Activated T-helper 1 cell treated with anti-CD3 and anti-CD28 coated beads, Interleukin-12 subunit alpha, Interleukin-12 subunit beta, Interleukin-2, Interleukin-4 antibody, amounts not matched to agents 30 ng/mL and 10 ng/mL and 1 ng/mL, durations not matched to agents 14 hours and 24 hours and 36 hours (primary cell): ENCODE results near the gene IL20RA. TPM values are rescaled to one million over a fixed set of nuclear protein-coding genes. Genes with fewer than 3 reads are reported as not detected.
"Not testable (repeated sequence)": the region's sequence is repeated elsewhere in the genome, so short reads cannot be mapped to it uniquely, and the experiment has no call there.

Experiments used
- DNase-seq: peaks from one replicate; pipeline ENCODE4 v3.0.0; 2021; ENCODE audit warnings: low spot score
- H3K27ac Mint-ChIP-seq: one replicate; pipeline ENCODE4 v1.8.0; 2021; ENCODE audit warnings: mild to moderate bottlenecking, mixed read lengths
- H3K27me3 Mint-ChIP-seq: one replicate; pipeline ENCODE4 v1.8.0; 2022; ENCODE audit warnings: mild to moderate bottlenecking, moderate library complexity, mixed read lengths; ENCODE audit not compliant: insufficient read depth
- H3K36me3 Mint-ChIP-seq: one replicate; pipeline ENCODE4 v1.8.0; 2021; ENCODE audit warnings: low read depth, mixed read lengths
- H3K4me1 Mint-ChIP-seq: one replicate; pipeline ENCODE4 v1.8.0; 2021; ENCODE audit warnings: low read depth, mixed read lengths
- H3K4me3 Mint-ChIP-seq: one replicate; pipeline ENCODE4 v1.8.0; 2021; ENCODE audit warnings: mild to moderate bottlenecking, moderate library complexity, mixed read lengths
- H3K9me3 Mint-ChIP-seq: one replicate; pipeline ENCODE4 v1.8.0; 2021; ENCODE audit warnings: mixed read lengths
- intact Hi-C: fragments of 100-400 bp; cut with micrococcal nuclease; formaldehyde crosslinking; loops from one replicate; pipeline ENCODE4 v1.15.1; 2024
- total RNA-seq: library from RNA; stranded (reverse); gene quantifications from 2 replicates; pipeline ENCODE4 v1.2.3, GENCODE V29; 2022

The IL20RA gene
- total RNA-seq, 1 donor from 2014 or later: not detected

DNA sequence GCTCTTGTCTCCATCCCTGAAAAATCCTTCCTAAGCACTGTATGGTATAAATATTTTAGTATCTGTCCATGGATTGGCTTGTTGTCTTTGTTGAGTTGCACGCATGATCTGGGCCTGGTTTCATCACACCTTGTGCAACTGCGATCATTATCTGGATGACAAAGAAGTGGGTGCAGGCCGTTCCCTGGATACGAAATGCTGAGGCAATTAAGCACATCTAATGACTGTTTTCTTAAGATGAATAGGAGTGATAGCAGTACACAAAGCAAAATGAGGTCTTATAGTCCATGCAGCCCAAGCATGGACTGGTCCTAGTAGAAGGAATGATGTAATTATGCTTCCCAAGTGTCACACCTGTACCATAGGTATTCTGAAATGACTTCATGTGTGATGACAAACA is 74.8 kb downstream of the IL20RA start:
- no peak for DNase-seq
- H3K4me1 Mint-ChIP-seq: peaks cover 9% of the 10 kb centered on the region
- intact Hi-C loops: loop anchor here (2.0 kb wide), 1 partner anchor 123 kb away; no protein-coding TSS in a partner anchor
- no peaks in the 10 kb centered on the region for H3K36me3 Mint-ChIP-seq
- H3K9me3 Mint-ChIP-seq: no peaks in the 10 kb centered on the region
- H3K27ac Mint-ChIP-seq: no peak overlapping the region
- peaks cover 45% of the 10 kb centered on the region for H3K27me3 Mint-ChIP-seq
- no peak overlapping the region for H3K4me3 Mint-ChIP-seq

DNA sequence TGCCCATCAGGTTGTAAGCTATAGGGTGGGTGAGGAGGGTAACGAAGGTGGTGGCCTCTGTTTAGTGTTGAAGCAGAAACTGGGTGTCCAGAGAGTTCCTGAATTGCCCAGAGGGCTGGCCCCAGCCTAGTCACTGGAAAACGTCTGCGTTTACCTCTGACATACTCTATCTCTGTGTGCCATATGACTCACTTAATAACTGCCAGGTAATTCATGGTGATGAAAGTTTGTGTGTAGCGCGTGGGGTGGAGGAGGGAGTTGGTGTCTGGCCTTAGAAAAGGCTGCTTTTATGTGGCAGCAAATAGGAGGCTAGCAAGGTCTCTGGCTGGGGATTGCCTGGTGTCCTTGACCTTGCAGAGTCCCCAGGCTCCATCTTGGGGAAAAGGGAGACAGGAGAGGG is 75.3 kb downstream of the IL20RA start:
- no peak overlapping the region for H3K4me3 Mint-ChIP-seq
- H3K27me3 Mint-ChIP-seq: peaks cover 47% of the 10 kb centered on the region
- peaks cover 9% of the 10 kb centered on the region for H3K4me1 Mint-ChIP-seq
- H3K36me3 Mint-ChIP-seq: no peaks in the 10 kb centered on the region
- no peaks in the 10 kb centered on the region for H3K9me3 Mint-ChIP-seq
- H3K27ac Mint-ChIP-seq: no peak overlapping the region
- intact Hi-C loops: loop anchor here (2.0 kb wide), 1 partner anchor 123 kb away; no protein-coding TSS in a partner anchor
- DNase-seq: no peak

DNA sequence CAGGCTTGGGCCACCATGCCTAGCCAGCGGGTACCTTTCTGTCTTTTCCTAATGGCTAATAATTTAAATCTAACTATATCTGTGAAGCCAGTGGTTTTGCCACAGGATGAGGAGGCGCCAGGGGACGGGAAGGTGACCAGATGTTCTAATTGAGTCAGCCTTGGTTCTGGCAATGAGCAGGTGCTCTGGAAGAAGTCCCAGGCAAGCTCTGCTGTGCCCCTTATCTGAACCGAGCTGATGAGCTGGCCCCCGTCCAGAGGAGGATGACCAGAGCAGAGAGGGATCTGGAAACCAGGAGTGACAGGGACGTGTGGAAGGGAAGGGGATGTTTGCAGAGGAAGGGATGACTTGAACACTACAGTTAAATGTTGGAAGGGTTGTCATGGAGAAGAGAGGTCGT is 75.9 kb downstream of the IL20RA start:
- Mint-ChIP-seq H3K27me3 (peaks cover 47% of the 10 kb centered on the region), H3K4me1 (peaks cover 9% of the 10 kb centered on the region)
- intact Hi-C loops: loop anchor here (1.0 to 2.0 kb wide), 4 partner anchors 122 to 672 kb away; no protein-coding TSS in a partner anchor

DNA sequence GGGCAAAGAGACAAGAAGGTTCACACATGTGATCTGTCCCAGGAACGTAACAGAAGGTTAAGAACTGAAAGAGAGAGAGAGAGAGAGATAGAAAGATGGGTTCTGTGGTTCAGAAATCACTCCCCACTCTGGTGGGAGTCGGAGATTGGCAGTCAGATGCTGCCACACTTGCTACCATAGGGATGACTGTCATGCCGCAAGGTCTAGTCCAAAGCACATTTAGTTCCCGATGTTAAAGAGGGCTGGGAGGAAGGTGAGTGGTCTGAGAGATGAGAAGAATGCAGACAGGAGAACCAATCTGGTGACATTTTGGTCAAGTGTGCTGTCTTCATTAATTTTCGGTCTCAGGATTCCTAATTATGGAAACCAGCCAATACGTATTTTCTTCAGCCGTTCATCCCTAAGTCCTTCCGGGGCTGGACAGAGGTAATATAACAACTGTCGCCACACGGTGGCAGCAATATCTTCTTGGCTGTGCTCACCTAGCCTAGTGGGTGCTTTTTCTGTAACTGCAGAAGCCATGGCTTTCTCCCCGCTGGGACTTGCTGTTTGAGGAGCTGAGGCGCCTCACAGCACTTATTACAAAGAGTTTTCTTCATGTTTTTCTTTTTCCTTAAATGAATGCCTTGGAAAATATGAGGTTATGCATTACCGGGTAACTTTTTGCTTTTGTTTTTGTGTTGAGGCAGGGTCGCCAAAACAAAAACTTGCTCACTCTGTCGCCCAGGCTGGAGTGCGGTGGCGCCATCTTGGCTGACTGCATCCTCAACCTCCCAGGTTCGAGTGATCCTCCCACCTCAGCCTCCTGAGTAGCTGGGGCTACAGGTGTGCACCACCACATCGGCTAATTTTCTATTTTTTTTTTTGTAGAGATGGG is 76.7 kb downstream of the IL20RA start:
- Mint-ChIP-seq H3K27me3 (peaks cover 43% of the 10 kb centered on the region), H3K36me3 (no peaks in the 10 kb centered on the region), H3K4me1 (peaks cover 9% of the 10 kb centered on the region), H3K27ac (no peak overlapping the region), H3K4me3 (no peak overlapping the region), H3K9me3 (no peaks in the 10 kb centered on the region)
- peak; percentile 46 for DNase-seq
- intact Hi-C loops: loop anchor here (1.0 to 2.0 kb wide), 4 partner anchors 121 to 673 kb away; no protein-coding TSS in a partner anchor

More for the DNA sequence above, 75.9 kb downstream of the IL20RA start:
- H3K27ac Mint-ChIP-seq: no peak overlapping the region
- no peak for DNase-seq
- H3K36me3 Mint-ChIP-seq: no peaks in the 10 kb centered on the region
- no peaks in the 10 kb centered on the region for H3K9me3 Mint-ChIP-seq
- H3K4me3 Mint-ChIP-seq: no peak overlapping the region

DNA sequence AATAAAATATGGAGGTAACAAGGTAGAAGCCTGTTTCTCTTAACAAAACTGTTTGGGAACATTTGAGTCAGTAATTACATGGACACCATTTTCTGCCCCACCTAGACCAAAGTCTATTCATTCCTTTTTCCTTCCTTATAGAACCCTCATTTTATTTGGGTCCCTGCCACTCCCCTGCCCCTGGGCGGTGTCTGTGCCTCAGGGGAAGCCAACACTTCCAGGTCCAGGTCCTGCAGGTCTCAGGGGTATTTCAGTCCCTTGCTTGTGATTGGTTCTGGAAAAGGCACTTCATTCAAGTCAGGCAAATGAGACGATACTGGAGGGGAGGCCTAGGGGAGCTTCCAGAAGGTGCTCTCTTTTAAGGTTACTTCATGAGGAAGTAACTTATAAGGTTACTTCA is 80.4 kb downstream of the IL20RA start:
- Mint-ChIP-seq H3K36me3 (no peaks in the 10 kb centered on the region), H3K27ac (no peak overlapping the region), H3K9me3 (no peaks in the 10 kb centered on the region), H3K4me1 (peaks cover 9% of the 10 kb centered on the region), H3K27me3 (peaks cover 30% of the 10 kb centered on the region), H3K4me3 (no peak overlapping the region)
- DNase-seq: no peak
- intact Hi-C loops: no loop called here

DNA sequence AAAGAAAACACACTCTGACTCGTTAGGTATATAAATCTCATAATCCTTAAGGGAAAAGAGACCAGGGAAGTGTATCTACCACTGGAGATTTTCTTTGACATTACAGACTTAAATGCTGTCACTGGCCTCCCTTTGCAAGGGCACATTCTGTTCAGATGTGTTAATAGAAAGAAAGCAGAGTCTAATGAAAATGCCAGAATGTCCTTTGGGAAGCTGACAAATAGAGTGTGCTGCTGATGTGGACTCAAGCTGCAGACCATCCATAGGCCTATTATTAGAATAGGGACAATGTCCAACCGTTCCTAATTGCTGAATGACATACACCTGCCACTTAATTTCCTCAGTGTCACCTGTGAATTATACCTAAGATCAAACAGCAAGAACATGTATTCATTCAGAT is 81.5 kb downstream of the IL20RA start:
- intact Hi-C loops: no loop called here
- DNase-seq: no peak

DNA sequence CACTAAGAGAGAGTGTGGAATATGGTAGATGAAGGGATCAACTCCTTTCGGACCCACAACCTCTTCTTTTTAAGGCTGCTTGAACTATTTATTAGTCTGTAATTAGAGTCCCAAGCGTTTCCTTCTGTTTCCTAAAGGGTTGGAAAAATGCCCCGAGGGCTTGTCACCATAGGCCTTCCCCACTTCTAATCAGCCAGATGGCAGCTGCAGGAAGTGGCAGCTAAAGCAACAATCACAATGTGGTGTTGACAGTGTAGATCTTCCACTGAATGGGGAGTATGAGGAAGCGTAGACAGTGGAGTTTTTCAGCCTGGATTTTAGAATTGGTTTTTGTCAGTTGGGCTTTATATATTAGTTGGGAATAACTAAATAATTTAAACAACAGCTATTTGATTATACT is 82.1 kb downstream of the IL20RA start:
- Mint-ChIP-seq H3K4me1 (peaks cover 2% of the 10 kb centered on the region), H3K36me3 (no peaks in the 10 kb centered on the region), H3K27ac (no peak overlapping the region), H3K9me3 (no peaks in the 10 kb centered on the region), H3K4me3 (no peak overlapping the region), H3K27me3 (peaks cover 23% of the 10 kb centered on the region)
- DNase-seq: no peak
- intact Hi-C loops: no loop called here

More for the DNA sequence above, 81.5 kb downstream of the IL20RA start:
- H3K36me3 Mint-ChIP-seq: no peaks in the 10 kb centered on the region
- no peak overlapping the region for H3K27ac Mint-ChIP-seq
- H3K27me3 Mint-ChIP-seq: peaks cover 29% of the 10 kb centered on the region
- H3K4me1 Mint-ChIP-seq: peaks cover 8% of the 10 kb centered on the region
- no peaks in the 10 kb centered on the region for H3K9me3 Mint-ChIP-seq
- H3K4me3 Mint-ChIP-seq: no peak overlapping the region

DNA sequence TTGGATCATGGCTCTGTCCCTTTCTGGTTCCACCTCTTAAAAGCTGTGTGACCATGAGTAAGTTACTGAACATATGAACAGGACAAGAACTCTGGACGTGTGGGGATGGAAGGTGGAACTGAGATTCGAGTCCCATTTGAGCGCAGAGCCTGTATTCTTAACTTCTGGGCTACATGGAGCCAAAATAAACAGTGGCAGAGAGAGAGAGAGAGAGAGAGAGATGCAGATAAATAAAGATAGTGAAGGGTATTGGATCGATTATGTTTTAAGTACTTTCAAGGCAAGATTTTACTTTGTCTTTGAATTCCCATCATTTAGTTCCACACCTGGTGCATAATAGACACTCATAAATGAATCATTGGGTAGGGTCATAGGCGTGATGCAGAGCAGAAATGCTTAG is 82.9 kb downstream of the IL20RA start:
- Mint-ChIP-seq H3K9me3 (no peaks in the 10 kb centered on the region), H3K4me3 (no peak overlapping the region), H3K36me3 (no peaks in the 10 kb centered on the region), H3K27ac (no peak overlapping the region), H3K27me3 (peaks cover 22% of the 10 kb centered on the region), H3K4me1 (peaks cover 3% of the 10 kb centered on the region)
- no peak for DNase-seq
- intact Hi-C loops: no loop called here

DNA sequence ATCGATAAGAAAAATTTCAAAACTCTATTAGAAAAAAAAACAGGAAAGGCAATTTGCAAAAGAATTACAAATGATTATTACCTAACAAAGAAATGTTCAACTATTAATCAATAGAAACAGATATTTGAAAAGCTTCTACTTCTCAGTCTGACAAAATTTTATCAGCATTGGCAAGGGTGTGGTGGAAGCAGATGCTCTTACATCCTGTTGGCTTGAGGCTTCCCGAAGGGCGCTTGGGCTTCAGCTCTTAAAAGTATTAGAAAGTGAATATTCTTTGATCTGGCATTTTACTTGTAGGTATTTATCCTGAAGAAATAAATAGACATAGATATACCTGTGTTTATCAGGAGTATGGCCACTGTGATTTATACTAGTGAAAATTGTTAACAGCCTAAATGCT is 84.0 kb downstream of the IL20RA start:
- no peaks in the 10 kb centered on the region for H3K9me3 Mint-ChIP-seq
- no peaks in the 10 kb centered on the region for H3K36me3 Mint-ChIP-seq
- no peak overlapping the region for H3K27ac Mint-ChIP-seq
- intact Hi-C loops: no loop called here
- peaks cover 20% of the 10 kb centered on the region for H3K27me3 Mint-ChIP-seq
- H3K4me1 Mint-ChIP-seq: peaks cover 5% of the 10 kb centered on the region
- no peak for DNase-seq
- H3K4me3 Mint-ChIP-seq: no peak overlapping the region

DNA sequence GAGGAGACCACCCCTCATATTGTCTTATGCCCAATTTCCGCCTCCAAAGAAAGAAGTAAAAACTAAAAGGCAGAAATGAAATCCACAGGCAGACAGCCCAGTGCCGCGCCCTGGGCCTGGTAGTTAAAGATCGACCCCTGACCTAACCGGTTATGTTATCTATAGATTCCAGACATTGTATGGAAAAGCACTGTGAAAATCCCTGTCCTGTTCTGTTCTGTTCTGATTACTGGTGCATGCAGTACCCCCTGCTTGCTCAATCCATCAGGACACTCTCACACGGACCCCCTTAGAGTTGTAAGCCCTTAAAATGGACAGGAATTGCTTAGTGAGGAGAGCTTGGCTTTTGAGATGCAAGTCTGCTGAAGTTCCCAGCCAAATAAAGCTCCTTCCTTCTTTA is 84.8 kb downstream of the IL20RA start:
- DNase-seq, H3K27ac Mint-ChIP-seq, H3K36me3 Mint-ChIP-seq, H3K4me3 Mint-ChIP-seq, H3K4me1 Mint-ChIP-seq, intact Hi-C loops, H3K9me3 Mint-ChIP-seq: not testable (repeated sequence)
- peaks cover 20% of the 10 kb centered on the region for H3K27me3 Mint-ChIP-seq

DNA sequence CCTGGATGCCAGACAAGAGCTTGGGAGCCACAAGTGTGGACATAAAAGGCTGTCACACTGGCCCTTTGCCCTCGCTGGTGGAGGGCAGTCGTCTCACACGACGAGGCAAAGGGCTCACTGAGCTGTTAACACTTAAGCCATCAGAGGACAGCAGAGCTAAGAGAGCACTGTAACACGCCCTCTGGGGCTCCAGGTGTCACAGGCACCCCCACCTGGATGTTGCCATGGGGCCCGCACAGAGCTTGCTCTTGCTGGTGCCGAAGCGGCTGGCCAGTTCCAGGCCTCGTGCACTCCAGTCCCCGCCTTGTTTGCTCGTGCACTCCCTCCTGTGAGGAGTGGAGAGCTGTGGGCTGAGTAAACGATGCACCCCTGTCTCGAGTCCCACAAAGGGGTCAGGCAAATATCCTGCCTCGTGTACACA is 85.3 kb downstream of the IL20RA start:
- no peak for DNase-seq
- H3K27ac Mint-ChIP-seq: no peak overlapping the region
- no peaks in the 10 kb centered on the region for H3K36me3 Mint-ChIP-seq
- H3K9me3 Mint-ChIP-seq: no peaks in the 10 kb centered on the region
- peaks cover 5% of the 10 kb centered on the region for H3K4me1 Mint-ChIP-seq
- H3K27me3 Mint-ChIP-seq: peaks cover 18% of the 10 kb centered on the region
- intact Hi-C loops: no loop called here
- no peak overlapping the region for H3K4me3 Mint-ChIP-seq

DNA sequence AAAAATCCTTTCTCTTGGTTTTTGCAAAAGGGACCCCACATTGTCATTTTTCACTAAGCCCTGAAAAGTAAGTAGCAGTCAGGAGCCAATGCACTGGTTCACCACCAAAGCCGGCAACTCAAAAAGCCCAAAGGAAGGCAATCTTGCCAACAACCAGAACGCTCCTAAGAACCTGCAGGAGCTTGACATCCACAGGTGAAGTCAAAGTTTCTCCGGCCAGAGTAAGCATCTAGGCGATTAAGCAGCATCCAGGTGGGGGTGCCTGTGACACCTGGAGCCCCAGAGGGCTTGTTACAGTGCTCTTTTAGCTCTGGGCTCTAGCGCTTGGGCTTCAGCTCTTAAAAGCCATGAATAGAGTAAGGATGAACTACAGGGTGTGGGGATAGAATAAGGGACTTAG is 86.6 kb downstream of the IL20RA start:
- H3K27me3 Mint-ChIP-seq: peaks cover 27% of the 10 kb centered on the region
- H3K36me3 Mint-ChIP-seq: no peaks in the 10 kb centered on the region
- H3K9me3 Mint-ChIP-seq: no peaks in the 10 kb centered on the region
- no peak overlapping the region for H3K4me3 Mint-ChIP-seq
- H3K4me1 Mint-ChIP-seq: peaks cover 5% of the 10 kb centered on the region
- no peak overlapping the region for H3K27ac Mint-ChIP-seq
- DNase-seq: no peak
- intact Hi-C loops: no loop called here
